Ureter (tissue), 1 donor: ENCODE measurements around the gene TXNRD2. TPM values are rescaled to one million over a fixed set of nuclear protein-coding genes. Genes with fewer than 3 reads are reported as not detected.
A peak's percentile ranks its signal among the peaks of the same experiment; 100 is the strongest.

Experiments used
- DNase-seq: peaks from one replicate; pipeline ENCODE4 v3.0.0-alpha.2; 2020; ENCODE audit warnings: low spot score
- total RNA-seq: library from RNA; stranded (reverse); gene quantifications from one replicate; pipeline ENCODE4 v1.2.4, GENCODE V29; 2023
- donor health status: DM: yes; HTN: yes; CAD: no.

TXNRD2 gene
- total RNA-seq, 1 donor from 2014 or later: 41.6 TPM

DNA sequence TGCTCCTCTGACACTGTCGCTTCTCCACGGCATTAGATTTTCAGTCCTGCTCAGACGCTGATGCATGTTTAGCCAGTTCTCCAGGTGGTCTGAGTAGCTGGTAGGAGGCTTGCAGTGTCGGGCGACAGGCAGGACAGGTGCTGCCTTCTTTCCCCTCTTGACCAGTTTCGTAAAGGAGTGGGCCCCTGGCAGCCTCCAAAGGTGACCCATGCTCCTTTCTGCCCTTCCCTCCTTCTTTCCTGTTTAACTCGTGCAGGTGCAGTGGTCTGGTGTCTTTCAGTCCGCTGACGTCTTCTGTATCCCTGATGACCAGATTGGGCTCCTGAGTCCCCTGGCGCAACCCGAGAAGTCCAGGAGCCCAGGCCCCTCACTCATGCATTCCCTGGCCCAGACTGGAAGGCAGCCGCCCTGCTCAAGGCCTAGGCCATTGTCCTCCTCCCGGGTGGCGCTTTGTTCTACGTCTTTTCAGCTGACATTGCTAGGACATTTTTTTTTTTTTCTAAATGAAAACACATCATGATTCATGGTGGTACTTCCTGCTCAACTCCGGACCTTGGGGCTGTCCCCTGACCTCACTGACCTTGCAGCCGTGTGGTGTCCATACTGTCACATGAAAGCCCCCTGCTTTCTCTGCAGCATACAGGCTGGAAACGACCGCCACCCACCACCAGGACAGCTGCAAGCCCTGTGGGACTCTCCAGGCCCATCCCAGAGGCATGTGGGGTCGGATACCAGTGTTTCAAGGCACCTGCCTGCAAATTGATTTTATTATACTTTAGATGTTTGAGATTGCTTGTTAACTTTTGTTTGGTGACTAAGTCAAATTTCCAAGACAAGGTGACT, 25.5 kb upstream of the TXNRD2 start:
- no peak for DNase-seq

DNA sequence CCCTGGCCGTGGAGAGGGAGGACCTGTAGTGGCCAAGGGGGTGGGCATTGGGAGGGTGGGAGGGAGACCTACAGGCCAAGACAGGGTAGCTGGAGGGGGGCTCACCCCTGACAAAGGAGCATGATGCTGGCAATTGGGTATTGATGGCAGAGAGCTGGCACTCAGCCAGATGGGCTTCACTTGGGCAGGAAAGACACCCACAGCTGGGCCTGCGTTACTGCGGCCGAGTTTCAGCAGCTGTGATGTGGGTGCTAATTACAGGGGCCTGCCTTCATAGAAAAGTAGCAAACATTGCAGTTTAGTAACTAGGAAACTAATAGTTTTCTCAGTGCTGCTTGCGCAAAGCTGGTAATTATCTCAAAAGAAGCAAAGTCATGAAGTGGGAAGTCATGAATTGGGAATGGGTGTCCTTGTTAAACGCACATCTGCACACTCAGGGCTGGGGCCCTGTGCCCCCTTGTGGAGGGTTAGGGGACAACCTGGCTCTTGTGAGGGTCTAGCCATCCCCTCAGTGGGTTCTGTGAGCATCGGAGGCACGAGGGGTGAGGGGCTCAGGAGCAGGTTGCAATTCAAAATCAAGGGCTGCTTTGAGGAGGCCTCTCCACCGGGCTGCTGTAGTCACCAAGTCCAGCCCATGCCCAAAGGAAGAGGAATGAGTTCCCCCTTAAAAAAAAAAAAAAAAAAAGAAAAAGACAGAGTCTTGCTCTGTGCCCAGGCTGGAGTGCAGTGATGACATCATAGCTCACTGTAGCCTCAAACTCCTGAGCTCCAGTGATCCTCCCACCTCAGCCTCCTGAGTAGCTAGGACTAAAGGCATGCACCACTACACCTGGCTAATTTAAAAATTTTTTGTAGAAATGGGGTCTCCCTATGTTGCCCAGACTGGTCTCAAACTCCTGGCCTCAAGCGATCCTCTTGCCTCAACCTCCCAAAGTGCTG, 24.4 kb upstream of the TXNRD2 start:
- DNase-seq: no peak

DNA sequence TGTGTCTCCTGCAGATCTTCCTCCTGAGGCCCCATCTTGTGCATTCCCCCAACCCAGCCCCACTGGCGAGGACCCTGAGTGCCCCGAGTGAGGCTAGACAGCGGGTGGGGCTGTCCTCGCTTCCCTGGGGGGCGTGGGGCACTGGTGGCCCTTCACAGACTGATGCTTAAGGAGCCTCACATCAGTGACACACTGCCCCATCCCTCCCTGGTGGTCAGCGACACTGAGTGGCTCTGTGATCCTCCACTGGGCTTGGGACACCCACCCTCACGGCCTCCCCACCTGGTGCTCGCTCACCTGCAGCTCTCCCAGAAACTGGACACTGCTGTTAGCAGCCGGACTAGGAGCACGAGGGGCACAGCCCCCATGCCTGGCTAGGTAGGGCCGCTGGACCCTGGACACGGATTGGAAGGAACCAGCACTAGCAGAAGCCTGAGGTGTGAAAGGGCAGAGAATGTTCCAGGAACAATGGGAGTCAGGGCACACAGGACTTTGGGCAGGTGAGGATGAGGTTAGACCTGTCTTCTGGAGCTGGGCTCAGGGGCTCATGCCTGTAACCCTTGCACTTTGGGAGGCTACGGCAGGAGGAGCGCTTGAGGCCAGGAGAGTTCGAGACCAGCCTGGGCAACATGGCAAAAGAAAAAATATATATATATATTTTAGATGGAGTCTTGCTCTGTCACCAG, 23.2 kb upstream of the TXNRD2 start:
- DNase-seq: no peak

GRCh38 chr22:19963863-19964642, 22.4 kb upstream of the TXNRD2 start:
- no peak for DNase-seq

DNA sequence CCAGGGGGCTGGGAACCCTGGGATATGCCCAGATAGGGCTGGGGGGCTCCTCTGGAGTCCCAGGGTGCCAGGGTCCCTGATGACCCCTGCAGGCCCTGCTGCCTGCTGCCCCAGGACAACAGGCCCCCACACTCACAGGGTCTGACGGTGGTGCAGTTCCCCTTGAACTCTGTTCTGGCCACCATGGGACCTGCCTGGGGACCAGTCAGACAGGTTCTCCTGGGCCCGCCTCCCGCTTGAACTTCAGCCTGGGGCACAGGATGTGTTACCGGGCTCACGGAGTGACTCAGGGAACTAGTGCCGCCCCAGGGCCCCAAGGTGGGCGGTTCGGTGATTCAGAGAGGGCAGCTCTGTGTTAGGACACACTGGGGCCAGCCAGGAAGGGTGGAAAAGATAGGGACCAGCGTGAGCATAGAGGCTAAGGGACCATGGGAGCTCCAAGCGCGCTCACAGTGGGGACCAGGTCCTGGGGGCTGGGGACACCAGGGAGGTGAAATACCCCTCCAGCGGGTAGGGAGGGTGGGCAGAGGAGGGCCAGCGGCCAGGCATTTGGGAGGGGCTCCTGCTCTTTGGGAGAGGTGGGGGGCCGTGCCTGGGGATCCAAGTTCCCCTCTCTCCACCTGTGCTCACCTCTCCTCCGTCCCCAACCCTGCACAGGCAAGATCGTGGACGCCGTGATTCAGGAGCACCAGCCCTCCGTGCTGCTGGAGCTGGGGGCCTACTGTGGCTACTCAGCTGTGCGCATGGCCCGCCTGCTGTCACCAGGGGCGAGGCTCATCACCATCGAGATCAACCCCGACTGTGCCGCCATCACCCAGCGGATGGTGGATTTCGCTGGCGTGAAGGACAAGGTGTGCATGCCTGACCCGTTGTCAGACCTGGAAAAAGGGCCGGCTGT, 21.5 kb upstream of the TXNRD2 start:
- peak; percentile 91 for DNase-seq

GRCh38 chr22:19962246-19962908, 20.8 kb upstream of the TXNRD2 start:
- DNase-seq: peak; percentile 87

- DNase-seq: no peak
These were observed 20.2 kb upstream of the TXNRD2 start for GRCh38 chr22:19961868-19962245.

DNA sequence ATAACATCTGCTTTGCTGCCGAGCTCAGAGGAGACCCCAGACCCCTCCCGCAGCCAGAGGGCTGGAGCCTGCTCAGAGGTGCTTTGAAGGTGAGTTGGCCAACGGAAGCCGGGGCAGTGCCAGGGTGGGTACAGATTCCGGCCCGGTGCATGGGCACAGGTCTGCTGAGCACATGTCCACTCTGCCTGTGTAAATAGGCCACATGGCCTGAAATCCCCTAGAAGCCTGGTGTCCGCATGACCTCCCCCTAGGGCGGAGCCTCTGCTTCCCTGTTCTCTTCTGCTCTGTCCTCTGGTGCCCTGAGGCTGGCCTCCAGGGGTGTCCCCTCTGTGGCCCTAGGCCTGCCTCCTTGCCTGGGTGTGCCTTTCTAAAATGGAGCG, 19.6 kb upstream of the TXNRD2 start:
- no peak for DNase-seq

DNA sequence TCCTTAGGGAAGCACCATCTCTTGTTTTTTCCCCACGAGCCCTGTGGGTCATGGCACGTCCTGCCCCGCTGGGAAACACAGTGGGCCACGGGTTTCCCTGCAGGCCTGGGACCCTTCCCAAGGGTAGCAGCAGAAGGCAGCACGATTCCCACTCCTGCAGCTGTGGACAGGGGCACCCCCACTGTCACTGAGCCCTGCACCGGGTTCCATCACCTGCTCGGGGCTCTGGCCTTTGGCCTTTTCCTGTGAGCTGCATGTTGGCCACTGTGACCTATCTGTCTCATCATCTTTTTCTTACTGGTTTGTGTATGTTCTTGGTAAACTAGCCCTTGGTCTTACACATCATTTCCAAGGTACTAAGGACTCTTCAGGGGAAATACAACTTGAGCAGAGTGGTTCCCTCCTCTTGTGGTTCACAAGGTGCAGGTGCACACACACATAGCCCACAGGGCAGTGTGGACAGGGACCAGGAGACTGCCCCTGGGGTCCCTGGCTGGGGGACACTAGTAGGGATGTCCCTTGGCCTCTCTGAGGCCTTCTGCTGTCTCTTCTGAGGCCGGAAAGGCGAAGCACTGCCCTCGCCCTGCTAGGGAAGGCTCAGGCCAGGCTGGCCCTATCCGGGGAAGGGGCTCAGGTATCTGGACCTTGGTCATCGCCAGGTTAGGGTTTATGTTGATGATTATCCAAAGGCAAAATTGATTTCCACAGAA, 19.0 kb upstream of the TXNRD2 start:
- no peak for DNase-seq

GRCh38 chr22:19959587-19960490, 18.2 kb upstream of the TXNRD2 start:
- no peak for DNase-seq

GRCh38 chr22:19959043-19959586, 17.5 kb upstream of the TXNRD2 start:
- DNase-seq: peak; percentile 79

- no peak for DNase-seq
These were observed 16.7 kb upstream of the TXNRD2 start for GRCh38 chr22:19958083-19959042.

DNA sequence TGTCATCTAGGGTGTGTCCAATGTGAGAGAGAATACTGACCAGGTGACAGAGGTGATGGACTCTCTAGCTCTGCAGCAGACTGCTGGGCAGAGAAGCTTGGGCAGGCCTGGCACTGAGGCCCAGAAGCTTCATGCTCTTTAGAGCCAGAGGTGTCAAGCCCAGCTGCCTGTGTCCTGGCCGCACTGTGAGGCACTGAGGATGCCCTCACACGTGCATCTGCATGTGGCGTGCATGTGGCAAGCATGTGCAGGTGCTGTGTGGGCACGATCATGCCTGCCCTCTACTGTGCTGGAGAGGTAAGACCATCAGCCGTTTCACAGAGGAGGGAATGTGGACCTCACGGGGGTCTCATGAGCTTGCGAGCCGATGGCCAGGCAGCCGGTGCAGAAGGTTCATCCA, 15.8 kb upstream of the TXNRD2 start:
- DNase-seq: no peak

GRCh38 chr22:19955241-19956128, 13.9 kb upstream of the TXNRD2 start:
- no peak for DNase-seq

DNA sequence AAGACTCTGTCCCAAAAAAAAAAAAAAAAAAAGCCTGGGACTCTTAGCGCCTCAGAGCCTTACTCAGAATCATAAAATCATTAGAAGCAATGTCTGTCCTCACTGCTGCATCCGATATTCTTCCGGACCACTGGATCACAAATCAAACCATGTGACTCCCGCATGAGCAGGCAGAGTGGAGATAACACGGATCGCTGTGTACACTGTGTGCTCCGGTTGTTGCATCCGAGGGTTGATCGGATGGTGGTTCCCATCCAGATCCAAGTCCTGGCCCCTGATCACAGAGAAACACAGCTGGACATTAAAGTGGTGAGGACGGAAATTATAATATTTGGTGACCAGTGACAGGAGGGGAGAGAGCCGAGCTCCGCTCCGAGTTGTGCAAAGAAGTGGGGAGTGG, 9.7 kb upstream of the TXNRD2 start:
- DNase-seq: no peak
